H1 (cell line): ENCODE results near the gene TRIM31. TPM values are rescaled to one million over a fixed set of nuclear protein-coding genes. Genes with fewer than 3 reads are reported as not detected.
"Not testable (repeated sequence)": the region's sequence is repeated elsewhere in the genome, so short reads cannot be mapped to it uniquely, and the experiment has no call there.

ENCODE experiments used
- CTCF ChIA-PET: fragments of 300-600 bp; sonication (Branson Sonifier 250); formaldehyde crosslinking; loops from one replicate; lab custom pipeline; 2021; ENCODE audit not compliant: partially characterized antibody; lab: Charles Lee
- POLR2A ChIA-PET: fragments of 300-600 bp; sonication (Branson Sonifier 250); formaldehyde crosslinking; loops from one replicate; lab custom pipeline; 2021; ENCODE audit warnings: inconsistent platforms; ENCODE audit not compliant: partially characterized antibody; lab: Charles Lee
- DNase-seq, 2 experiments: peaks; one replicate each; pipeline versions ENCODE4 v3.0.0 to v3.0.0-alpha.2; 2010 to 2022; ENCODE audit warnings: low spot score in 2 of 2, low read depth in 1 of 2, mixed read lengths in 1 of 2
- FAIRE-seq: peaks from 2 replicates; lab custom pipeline; 2011; peaks lifted over from hg19 to GRCh38; lab: Jason Lieb, UNC
- H2AFZ ChIP-seq: 2 replicates; pipeline ENCODE4 v1.8.1; 2012; ENCODE audit warnings: low read length, inconsistent platforms
- H2AK5ac ChIP-seq: 2 replicates; pipeline ENCODE4 v1.6.1; 2013; ENCODE audit warnings: low read depth, low read length
- H2BK120ac ChIP-seq: replicated peaks from 2 replicates; pipeline ENCODE3; 2013; ENCODE audit warnings: low read depth, low read length, inconsistent platforms
- H2BK12ac ChIP-seq: 2 replicates; pipeline ENCODE4 v1.6.1; 2013; ENCODE audit warnings: low read depth, low read length
- H2BK15ac ChIP-seq: 2 replicates; pipeline ENCODE4 v1.6.1; 2013; ENCODE audit warnings: low read length
- H2BK20ac ChIP-seq: 2 replicates; pipeline ENCODE4 v1.6.1; 2013; ENCODE audit warnings: low read length
- H2BK5ac ChIP-seq: 2 replicates; pipeline ENCODE4 v1.6.1; 2013; ENCODE audit warnings: low read depth, low read length
- H3K14ac ChIP-seq: 2 replicates; pipeline ENCODE4 v1.6.1; 2013; ENCODE audit warnings: inconsistent platforms; ENCODE audit not compliant: insufficient read length
- H3K18ac ChIP-seq: 2 replicates; pipeline ENCODE4 v1.6.1; 2013; ENCODE audit warnings: low read length; ENCODE audit errors: extremely low read depth
- H3K23ac ChIP-seq: 2 replicates; pipeline ENCODE4 v1.6.1; 2013; ENCODE audit warnings: inconsistent platforms; ENCODE audit not compliant: insufficient read length
- H3K23me2 ChIP-seq: 2 replicates; pipeline ENCODE4 v1.6.1; 2013; ENCODE audit warnings: low read depth, low read length
- H3K27ac ChIP-seq: 2 replicates; pipeline ENCODE4 v1.6.1; 2011; ENCODE audit warnings: low read depth, low read length, inconsistent platforms
- H3K27me3 ChIP-seq, 4 experiments: replicated peaks in 1 of 4; 1 replicate in 1 of 4; 2 replicates in 3 of 4; pipeline versions ENCODE4 v1.6.1 to v1.8.1; 2011 to 2013; ENCODE audit warnings: low read length in 3 of 4, mild to moderate bottlenecking in 3 of 4, inconsistent platforms in 2 of 4, mixed read lengths in 2 of 4, moderate library complexity in 1 of 4; ENCODE audit not compliant: control insufficient read depth in 3 of 4, insufficient read depth in 3 of 4; ENCODE audit errors: extremely low read depth in 1 of 4
- H3K36me3 ChIP-seq, 4 experiments: 2 replicates each; pipeline versions ENCODE4 v1.6.1 to v1.8.1; 2011 to 2013; ENCODE audit warnings: mild to moderate bottlenecking in 4 of 4, low read length in 3 of 4, moderate library complexity in 2 of 4, control low read depth in 1 of 4, inconsistent platforms in 1 of 4; ENCODE audit not compliant: insufficient read depth in 4 of 4, control insufficient read depth in 2 of 4
- H3K4ac ChIP-seq: replicated peaks from 2 replicates; pipeline ENCODE3; 2013; ENCODE audit warnings: low read length, low read depth, mixed read lengths, inconsistent platforms; ENCODE audit not compliant: insufficient read length
- H3K4me1 ChIP-seq, 4 experiments: replicated peaks in 1 of 4; 1 replicate in 1 of 4; 2 replicates in 3 of 4; pipeline versions ENCODE4 v1.6.1 to v1.8.1; 2011 to 2013; ENCODE audit warnings: low read length in 3 of 4, inconsistent platforms in 2 of 4, mixed read lengths in 1 of 4; ENCODE audit not compliant: insufficient read depth in 4 of 4, control insufficient read depth in 3 of 4
- H3K4me2 ChIP-seq, 2 experiments: 2 replicates each; pipeline versions ENCODE4 v1.6.1 to v1.8.1; 2011 to 2013; ENCODE audit warnings: low read depth in 2 of 2, low read length in 2 of 2, control low read depth in 1 of 2, inconsistent platforms in 1 of 2, mild to moderate bottlenecking in 1 of 2; ENCODE audit not compliant: insufficient read depth in 1 of 2
- H3K4me3 ChIP-seq, 4 experiments: fragments of 200-600, 300-600 bp in 1 of 4; sonication (generic), shearing (Covaris generic), sonication (Bioruptor Twin) in 1 of 4; 2 replicates each; pipeline versions ENCODE4 v1.5.1 to v1.8.1; 2011 to 2016; ENCODE audit warnings: low read length in 4 of 4, low read depth in 3 of 4, control low read depth in 2 of 4, inconsistent platforms in 2 of 4, mild to moderate bottlenecking in 2 of 4, mixed read lengths in 1 of 4, moderate library complexity in 1 of 4; ENCODE audit not compliant: insufficient read depth in 2 of 4; ENCODE audit errors: extremely low read depth in 1 of 4
- H3K56ac ChIP-seq: replicated peaks from 2 replicates; pipeline ENCODE3; 2013; ENCODE audit warnings: low read depth, mild to moderate bottlenecking, mixed read lengths, low read length, inconsistent platforms; ENCODE audit not compliant: insufficient read length
- H3K79me1 ChIP-seq: 2 replicates; pipeline ENCODE4 v1.6.1; 2013; ENCODE audit warnings: low read depth, low read length, control low read depth
- H3K79me2 ChIP-seq, 2 experiments: 2 replicates each; pipeline versions ENCODE4 v1.6.1 to v1.8.1; 2012 to 2013; ENCODE audit warnings: low read length in 2 of 2, mild to moderate bottlenecking in 2 of 2, inconsistent platforms in 1 of 2; ENCODE audit not compliant: insufficient read depth in 2 of 2, control insufficient read depth in 1 of 2
- H3K9ac ChIP-seq, 4 experiments: replicated peaks in 1 of 4; 1 replicate in 1 of 4; 2 replicates in 3 of 4; pipeline versions ENCODE4 v1.6.1 to v1.8.1; 2011 to 2013; ENCODE audit warnings: low read depth in 3 of 4, low read length in 3 of 4, control low read depth in 2 of 4, mild to moderate bottlenecking in 2 of 4, moderate library complexity in 2 of 4, inconsistent platforms in 1 of 4; ENCODE audit errors: extremely low read depth in 1 of 4
- H3K9me3 ChIP-seq, 2 experiments: 2 replicates each; pipeline versions ENCODE4 v1.6.1 to v1.8.1; 2012 to 2013; ENCODE audit warnings: mild to moderate bottlenecking in 2 of 2, moderate library complexity in 2 of 2, control low read depth in 1 of 2, inconsistent platforms in 1 of 2, low read depth in 1 of 2, low read length in 1 of 2, mixed read lengths in 1 of 2; ENCODE audit not compliant: insufficient read depth in 2 of 2
- H4K20me1 ChIP-seq, 2 experiments: replicated peaks in 1 of 2; 2 replicates each; pipeline versions ENCODE3 to v1.8.1; 2011 to 2013; ENCODE audit warnings: inconsistent platforms in 2 of 2, low read length in 2 of 2, mild to moderate bottlenecking in 1 of 2; ENCODE audit not compliant: insufficient read depth in 2 of 2, control insufficient read depth in 1 of 2
- H4K5ac ChIP-seq: 2 replicates; pipeline ENCODE4 v1.6.1; 2013; ENCODE audit warnings: low read length, low read depth, mixed read lengths, inconsistent platforms; ENCODE audit not compliant: insufficient read length
- H4K8ac ChIP-seq: 2 replicates; pipeline ENCODE4 v1.8.0; 2013; ENCODE audit warnings: mild to moderate bottlenecking, moderate library complexity, low read length, inconsistent platforms; ENCODE audit not compliant: insufficient read depth; ENCODE audit errors: extremely low read depth
- H4K91ac ChIP-seq: replicated peaks from 2 replicates; pipeline ENCODE3; 2013; ENCODE audit warnings: low read length, mixed read lengths, inconsistent platforms; ENCODE audit not compliant: insufficient read length
- WGBS, 2 experiments: shearing (Covaris generic) in 1 of 2; methylation state at CpG; one replicate each; pipeline versions ENCODE4 v1.1.6 to v1.1.7; 2013 to 2015; ENCODE audit warnings: low lambda C conversion rate in 2 of 2, mixed read lengths in 2 of 2, inconsistent platforms in 1 of 2, low coverage in 1 of 2, missing lambda C conversion rate in 1 of 2; ENCODE audit not compliant: insufficient replicate concordance in 2 of 2, insufficient coverage in 1 of 2, insufficient read length in 1 of 2; ENCODE audit errors: extremely low coverage in 1 of 2, missing lambda C conversion rate in 1 of 2; 5-methylcytosine and 5-hydroxymethylcytosine counted together
- polyA plus RNA-seq, 7 experiments: library from polyadenylated mRNA; depleted of rRNA in 3 of 7; stranded (reverse) in 5 of 7; unstranded in 2 of 7; fragments of >200 nt in 5 of 7; fragments of 200-250 nt in 2 of 7; gene quantifications; 1 replicate in 5 of 7; 2 replicates in 1 of 7; 4 replicates in 1 of 7; pipeline versions ENCODE4 v1.2.1 to v1.2.3, GENCODE V29; 2011 to 2013; ENCODE audit warnings: missing spikeins in 2 of 7, mixed read lengths in 2 of 7
- total RNA-seq: library from RNA; stranded (reverse); fragmentation: NEBNext Ultra II Directional; extraction: Animal tissue kit (Norgen Biotek cat#: 25700); gene quantifications from 2 replicates; pipeline ENCODE4 v1.2.1, GENCODE V29; 2021

The TRIM31 gene
- total and polyA plus RNA-seq, 2 of the 8 experiments (the other 6 are each of a cell fraction or from before 2014, with no cell fraction given), result not detected

DNA sequence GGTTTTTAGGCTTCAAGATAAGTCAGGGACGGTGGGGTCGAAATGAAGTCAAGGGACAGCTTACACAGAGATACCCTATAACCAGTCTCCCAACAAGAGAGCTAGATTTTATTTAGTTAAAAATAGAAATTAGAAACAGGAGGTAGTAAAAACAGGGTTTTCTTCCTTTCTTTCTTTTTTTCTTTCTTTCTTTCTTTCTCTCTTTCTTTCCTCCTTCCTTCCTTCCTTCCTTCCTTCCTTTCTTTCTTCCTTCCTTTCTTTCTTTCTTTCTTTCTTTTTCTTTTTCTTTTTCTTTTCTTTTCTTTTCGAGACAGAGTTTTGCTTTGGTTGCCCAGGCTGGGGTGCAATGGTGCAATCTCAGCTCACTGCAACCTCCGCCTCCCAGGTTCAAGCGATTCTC is 5.8 kb upstream of the TRIM31 start:
- H3K14ac ChIP-seq, H3K4me1 ChIP-seq, H2AFZ ChIP-seq, H4K8ac ChIP-seq, POLR2A ChIA-PET, H3K79me2 ChIP-seq, H3K36me3 ChIP-seq, DNase-seq, H4K5ac ChIP-seq, H3K4ac ChIP-seq, H4K20me1 ChIP-seq, H3K4me2 ChIP-seq, H3K56ac ChIP-seq, H2AK5ac ChIP-seq, H4K91ac ChIP-seq, H3K23me2 ChIP-seq, H3K23ac ChIP-seq, H3K4me3 ChIP-seq, H3K18ac ChIP-seq, H2BK15ac ChIP-seq, H3K27ac ChIP-seq, H2BK20ac ChIP-seq, H2BK12ac ChIP-seq, H3K27me3 ChIP-seq, H2BK5ac ChIP-seq, H3K9ac ChIP-seq, H3K79me1 ChIP-seq, FAIRE-seq, H3K9me3 ChIP-seq, H2BK120ac ChIP-seq: not testable (repeated sequence)
- 79% methylated on average over 5 of the region's 5 CpGs; no CpG with 5 or more reads in 1 of the 2 experiments for WGBS, 2 experiments
- CTCF ChIA-PET, result interaction anchor here (1.3 kb wide), 1 partner anchor 13 kb away, joined by 6 read pairs; no protein-coding TSS in a partner anchor
